ENCODE measurements around the gene MDH1B.

Gene MDH1B

GRCh38 chr2:206693399-206694137, 71.6 kb downstream of the MDH1B start:
- no peak for DNase-seq (ENCODE audit: low read depth in 2 of 2)

GRCh38 chr2:206692971-206693370, 72.2 kb downstream of the MDH1B start:
- DNase-seq (ENCODE audit: low read depth in 2 of 2) = no peak

DNA sequence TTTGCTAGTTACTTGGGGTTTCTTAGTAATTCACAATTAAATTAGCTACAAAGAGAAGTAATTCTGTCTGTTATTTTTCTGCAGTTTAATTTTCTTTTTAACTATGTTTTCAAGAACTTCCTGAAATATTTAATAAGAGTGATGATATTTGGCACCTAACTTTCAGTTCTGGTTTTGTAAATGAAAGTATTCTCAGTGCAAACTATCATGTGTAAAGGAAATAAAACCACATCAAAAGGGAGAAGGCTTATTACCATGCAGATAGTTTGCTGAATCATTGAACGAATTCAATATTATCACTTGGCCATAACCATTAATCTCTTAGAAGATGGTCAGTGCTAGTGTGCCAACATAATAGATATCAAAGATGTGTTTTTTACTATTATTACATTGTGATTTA, 76.1 kb downstream of the MDH1B start:
- DNase-seq (ENCODE audit: low read depth in 2 of 2) = no peak

DNA sequence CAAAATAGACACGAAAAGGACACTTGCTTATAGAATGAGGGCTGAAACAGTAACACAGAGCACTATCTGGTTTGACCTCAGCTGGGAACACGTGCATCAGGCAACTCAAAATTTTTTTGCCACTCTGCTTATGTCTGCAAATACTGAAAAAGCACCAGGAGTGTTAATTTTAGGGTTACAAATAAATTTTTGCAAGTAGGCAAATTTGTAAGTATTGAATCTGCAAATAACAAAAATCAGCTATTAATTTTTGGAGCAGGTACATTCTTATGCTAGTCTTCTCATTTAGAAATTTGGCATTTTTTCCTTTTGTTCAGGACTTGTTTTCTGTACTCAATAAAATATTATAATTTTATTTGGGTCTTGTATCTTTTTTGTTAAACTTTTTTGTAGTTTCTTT, 76.7 kb downstream of the MDH1B start:
- no peak for DNase-seq (ENCODE audit: low read depth in 2 of 2)
